Esophagus squamous epithelium (tissue), 5 donors: ENCODE measurements around the gene OR6C4. TPM values are rescaled to one million over a fixed set of nuclear protein-coding genes. Genes with fewer than 3 reads are reported as not detected.
"Not testable (repeated sequence)": the region's sequence is repeated elsewhere in the genome, so short reads cannot be mapped to it uniquely, and the experiment has no call there.

Experiments used
- DNase-seq: peaks from one replicate; lab custom pipeline; 2025; lab: John Stamatoyannopoulos, UW
- H3K27ac ChIP-seq, 4 donors: fragments of 200-600 bp; sonication (generic); one replicate each; pipeline ENCODE4 v1.5.1; 2016 to 2019; ENCODE audit warnings: mild to moderate bottlenecking in 1 of 4
- H3K27me3 ChIP-seq, 4 donors: fragments of 200-600 bp; sonication (generic); 1 replicate in 3 of 4; 2 replicates in 1 of 4; pipeline versions ENCODE4 v1.5.1 to v1.6.0; 2017 to 2021; ENCODE audit warnings: antibody characterized with exemption in 1 of 4
- H3K36me3 ChIP-seq, 3 donors: fragments of 200-600 bp; sonication (generic); one replicate each; pipeline ENCODE4 v1.5.1; 2016 to 2019
- H3K4me1 ChIP-seq, 3 donors: fragments of 200-600 bp; sonication (generic); one replicate each; pipeline ENCODE4 v1.5.1; 2017 to 2019
- H3K4me3 ChIP-seq, 4 donors: fragments of 200-600 bp; sonication (generic); 1 replicate in 3 of 4; 2 replicates in 1 of 4; pipeline ENCODE4 v1.5.1; 2016 to 2019; ENCODE audit warnings: mild to moderate bottlenecking in 2 of 4, moderate library complexity in 1 of 4
- H3K9me3 ChIP-seq, 3 donors: fragments of 200-600 bp; sonication (generic); one replicate each; pipeline ENCODE4 v1.5.1; 2016 to 2019
- CTCF ChIP-seq, 6 experiments: fragments of 450-650 bp in 4 of 6; fragments of 200-600 bp in 2 of 6; sonication (generic) in 2 of 6; IDR thresholded peaks; one replicate each; pipeline ENCODE4 v1.5.1; 2016 to 2019; ENCODE audit warnings: antibody characterized with exemption in 6 of 6, mild to moderate bottlenecking in 4 of 6, moderate library complexity in 4 of 6
- POLR2A ChIP-seq, 4 donors: fragments of 450-650 bp; IDR thresholded peaks; one replicate each; pipeline ENCODE4 v1.6.1; 2017; ENCODE audit warnings: antibody characterized with exemption in 4 of 4, mild to moderate bottlenecking in 4 of 4, moderate library complexity in 3 of 4
- WGBS, 2 donors: methylation state at CpG; one replicate each; pipeline ENCODE4 v1.1.5; 2018; 5-methylcytosine and 5-hydroxymethylcytosine counted together
- intact Hi-C: fragments of 100-400 bp; cut with DNase I; formaldehyde crosslinking; loops from one replicate; pipeline ENCODE4 v1.15.0; 2022
- total RNA-seq, 4 donors: library from RNA; depleted of rRNA; stranded (reverse); fragments of >200 nt; gene quantifications; one replicate each; pipeline ENCODE4 v1.1.0, GENCODE V29; 2016
- donor health status: DM: yes; HTN: yes; CAD: no.

OR6C4 gene
- total RNA-seq, 4 donors from 2014 or later, result not detected

- Histone ChIP-seq H3K4me3 (no peak overlapping the region), H3K9me3 (no peaks in the 10 kb centered on the region), H3K27ac (no peak overlapping the region), H3K36me3 (no peaks in the 10 kb centered on the region), H3K4me1 (no peaks in the 10 kb centered on the region), H3K27me3 (no peaks in the 10 kb centered on the region)
- DNase-seq, result no peak
- intact Hi-C loops, result no loop called here
- TF ChIP-seq CTCF (IDR thresholded peaks at IDR 0.05) (no peak), POLR2A (IDR thresholded peaks at IDR 0.05) (no peak)
- WGBS, 2 donors, result 61 to 69% methylated on average over 2 of the region's 2 CpGs
Observed at GRCh38 chr12:55585817-55586216, 36.4 kb downstream of the OR6C4 start.

DNA sequence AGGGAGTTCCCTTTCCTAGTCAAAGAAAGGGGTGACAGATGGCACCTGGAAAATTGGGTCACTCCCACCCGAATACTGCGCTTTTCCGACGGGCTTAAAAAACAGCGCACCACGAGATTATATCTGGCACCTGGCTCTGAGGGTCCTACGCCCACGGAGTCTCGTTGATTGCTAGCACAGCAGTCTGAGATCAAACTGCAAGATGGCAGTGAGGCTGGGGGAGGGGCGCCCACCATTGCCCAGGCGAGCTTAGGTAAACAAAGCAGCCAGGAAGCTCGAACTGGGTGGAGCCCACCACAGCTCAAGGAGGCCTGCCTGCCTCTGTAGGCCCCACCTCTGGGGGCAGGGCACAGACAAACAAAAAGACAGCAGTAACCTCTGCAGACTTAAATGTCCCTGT lies 40.8 kb downstream of the OR6C4 start:
- H3K4me3 ChIP-seq, H3K36me3 ChIP-seq, H3K4me1 ChIP-seq, H3K9me3 ChIP-seq, DNase-seq, H3K27ac ChIP-seq, intact Hi-C loops, H3K27me3 ChIP-seq: not testable (repeated sequence)
- WGBS, 2 donors, result 20 to 78% methylated on average over 1 to 6 of the region's 12 CpGs

Other genes starting within 250 kb of the OR6C4 start
- gene OR6C1, start 235.3 kb upstream of the OR6C4 start, total RNA-seq, result not detected
- not detected for gene OR6C3, start 218.9 kb upstream of the OR6C4 start, total RNA-seq
- gene OR6C75, start 186.6 kb upstream of the OR6C4 start, total RNA-seq, result not detected
- not detected for gene OR6C65, start 149.1 kb upstream of the OR6C4 start, total RNA-seq
- gene OR6C76, start 123.3 kb upstream of the OR6C4 start, total RNA-seq, result not detected
- under 1 TPM in 1 of 4 donors, not detected in 3; 0.22 TPM for gene OR6C2, start 105.5 kb upstream of the OR6C4 start, total RNA-seq
- gene OR6C70, start 79.5 kb upstream of the OR6C4 start, total RNA-seq, result not detected
- not detected for gene OR6C68, start 57.2 kb upstream of the OR6C4 start, total RNA-seq
- not detected for gene OR2AP1, start 22.9 kb downstream of the OR6C4 start, total RNA-seq
- not detected for gene OR10P1, start 87.3 kb downstream of the OR6C4 start, total RNA-seq
- 10 to 100 TPM in 2 of 4 donors, 1 to 10 TPM in 2; 1.1 to 26.3 (median 10.5) TPM for gene ITGA7, start 158.3 kb downstream of the OR6C4 start, total RNA-seq
- gene BLOC1S1, start 166.4 kb downstream of the OR6C4 start, total RNA-seq, result 100 to 1,000 TPM; 117 to 211 (median 178) TPM
- gene RDH5, start 170.8 kb downstream of the OR6C4 start, total RNA-seq, result 10 to 100 TPM in 1 of 4 donors, 1 to 10 TPM in 3; 1.3 to 13.5 (median 4.1) TPM
- gene CD63, start 179.4 kb downstream of the OR6C4 start, total RNA-seq, result 100 to 1,000 TPM; 144 to 349 (median 264) TPM
- gene GDF11, start 193.5 kb downstream of the OR6C4 start, total RNA-seq, result 1 to 10 TPM in 3 of 4 donors, under 1 TPM in 1; 0.19 to 1.9 (median 1.5) TPM